K562 (cell line): ENCODE data around the gene C1orf105. TPM values are rescaled to one million over a fixed set of nuclear protein-coding genes. Genes with fewer than 3 reads are reported as not detected.

Experiments
- ATAC-seq: fragments of 200-7000 bp; cut with Tn5 transposase; 3 replicates; pipeline ENCODE4 v1.9.1; 2020; ENCODE audit warnings: moderate library complexity
- BruUV-seq: library from RNA; stranded (reverse); fragments of 400-500 nt; replicated peaks from 2 replicates; lab custom pipeline; 2021; lab: Mats Ljungman, UMichigan
- CTCF ChIA-PET: fragments of 300-600 bp; formaldehyde crosslinking; extraction: SDS; loops from one replicate; lab custom pipeline; 2021; ENCODE audit warnings: low intra/inter-chr PET ratio; lab: Yijun Ruan, JAX
- POLR2A ChIA-PET: fragments of 300-600, 350-650 bp; sonication (Branson Sonifier 250); formaldehyde crosslinking; extraction: SDS; loops from one replicate; lab custom pipeline; 2021; ENCODE audit warnings: antibody characterized with exemption, inconsistent platforms; lab: Yijun Ruan, JAX
- DNase-seq, 4 experiments: peaks; one replicate each; pipeline versions ENCODE4 v3.0.0 to v3.0.0-alpha.2; 2011 to 2018; ENCODE audit warnings: low spot score in 3 of 4, mixed read lengths in 3 of 4; ENCODE audit errors: extremely low read depth in 1 of 4
- FAIRE-seq: peaks from 2 replicates; lab custom pipeline; 2011; peaks lifted over from hg19 to GRCh38; lab: Jason Lieb, UNC
- H2AFZ ChIP-seq: 2 replicates; pipeline ENCODE4 v1.6.0; 2011; ENCODE audit warnings: low read depth, low read length, control low read depth, inconsistent platforms
- H3K27ac ChIP-seq: fragments of 200-600 bp; 3 replicates; pipeline ENCODE4 v1.8.0; 2011; ENCODE audit warnings: low read depth, mild to moderate bottlenecking, control low read depth, inconsistent platforms, low read length, moderate library complexity, mixed read lengths; ENCODE audit errors: extremely low read depth
- H3K27me3 ChIP-seq, 2 experiments: fragments of 300-600 bp in 1 of 2; 2 replicates in 1 of 2; 3 replicates in 1 of 2; pipeline versions ENCODE4 v1.6.0 to v1.8.0; 2011; ENCODE audit warnings: inconsistent platforms in 2 of 2, low read length in 2 of 2, mild to moderate bottlenecking in 1 of 2, mixed read lengths in 1 of 2, moderate library complexity in 1 of 2; ENCODE audit not compliant: control insufficient read depth in 2 of 2, insufficient read depth in 2 of 2
- H3K36me3 ChIP-seq: fragments of 300-600 bp; 3 replicates; pipeline ENCODE4 v1.8.0; 2011; ENCODE audit warnings: mild to moderate bottlenecking, low read length, inconsistent platforms; ENCODE audit not compliant: control insufficient read depth, insufficient read depth
- H3K4me1 ChIP-seq, 2 experiments: fragments of 200-600 bp in 1 of 2; replicated peaks in 1 of 2; 2 replicates in 1 of 2; 3 replicates in 1 of 2; pipeline versions ENCODE4 v1.5.1 to v1.8.0; 2011; ENCODE audit warnings: inconsistent platforms in 2 of 2, low read length in 2 of 2, mild to moderate bottlenecking in 1 of 2, mixed read lengths in 1 of 2, moderate library complexity in 1 of 2; ENCODE audit not compliant: control insufficient read depth in 2 of 2, insufficient read depth in 2 of 2
- H3K4me2 ChIP-seq: 2 replicates; pipeline ENCODE4 v1.6.1; 2011; ENCODE audit warnings: low read length, control low read depth, inconsistent platforms, mixed read lengths; ENCODE audit not compliant: insufficient read depth
- H3K4me3 ChIP-seq: fragments of 200-600 bp; sonication (generic), shearing (Covaris generic); 2 replicates; pipeline ENCODE4 v1.5.1; 2016; ENCODE audit warnings: control low read depth, inconsistent platforms
- H3K79me2 ChIP-seq: fragments of 200-600 bp; 3 replicates; pipeline ENCODE4 v1.8.0; 2011; ENCODE audit warnings: low read length, inconsistent platforms; ENCODE audit not compliant: control insufficient read depth, insufficient read depth
- H3K9ac ChIP-seq, 2 experiments: 2 replicates each; pipeline versions ENCODE4 v1.6.0 to v1.6.1; 2011; ENCODE audit warnings: low read depth in 2 of 2, low read length in 2 of 2, control low read depth in 1 of 2, inconsistent platforms in 1 of 2, mild to moderate bottlenecking in 1 of 2, mixed read lengths in 1 of 2; ENCODE audit not compliant: insufficient read depth in 1 of 2
- H3K9me1 ChIP-seq: one replicate; pipeline ENCODE4 v1.6.0; 2011; ENCODE audit warnings: inconsistent platforms, mild to moderate bottlenecking, low read length, moderate library complexity; ENCODE audit not compliant: control insufficient read depth, insufficient read depth
- H3K9me3 ChIP-seq: replicated peaks from 2 replicates; pipeline ENCODE4 v1.5.1; 2011; ENCODE audit warnings: low read depth, low read length, inconsistent platforms; ENCODE audit not compliant: control insufficient read depth, insufficient read depth
- H4K20me1 ChIP-seq: replicated peaks from 2 replicates; pipeline ENCODE4 v1.6.1; 2011; ENCODE audit warnings: low read length, inconsistent platforms, mixed read lengths; ENCODE audit not compliant: control insufficient read depth, insufficient read depth
- MGA ChIP-seq: fragments of 450-650 bp; IDR thresholded peaks from 2 replicates; pipeline ENCODE4 v1.6.1; 2016; ENCODE audit warnings: mild to moderate bottlenecking, moderate library complexity
- WGBS: fragments of 100-300 bp; shearing (Covaris generic); methylation state at CpG from one replicate; pipeline ENCODE4 v1.1.6; 2016; ENCODE audit warnings: low coverage, mixed read lengths; ENCODE audit not compliant: insufficient coverage; ENCODE audit errors: missing lambda C conversion rate; 5-methylcytosine and 5-hydroxymethylcytosine counted together
- in situ Hi-C: fragments of 300-500 bp; cut with MboI; formaldehyde crosslinking; loops from 4 replicates; pipeline ENCODE4 v1.15.0; 2018; ENCODE audit warnings: inconsistent platforms, mixed read lengths
- intact Hi-C: fragments of 100-400 bp; cut with micrococcal nuclease; formaldehyde crosslinking; loops from 2 replicates; pipeline ENCODE4 v1.14.2; 2022
- polyA plus RNA-seq, 8 experiments: library from polyadenylated mRNA; depleted of rRNA in 4 of 8; stranded (reverse) in 5 of 8; unstranded in 3 of 8; fragments of >200 nt; fragmentation: Nextera tagmentation in 2 of 8; fragmentation: Illumina TruSeq in 1 of 8; extraction: Ambion mirVana in 2 of 8; extraction: Trizol in 1 of 8; gene quantifications; 2 replicates each; pipeline versions ENCODE4 v1.2.1 to v1.2.3, GENCODE V29; 2011 to 2014; ENCODE audit warnings: inconsistent platforms in 1 of 8, missing spikeins in 1 of 8
- total RNA-seq, 7 experiments: library from RNA; depleted of rRNA in 6 of 7; stranded (reverse); fragments of >200 nt in 6 of 7; fragmentation: Illumina TruSeq in 2 of 7; extraction: Trizol in 2 of 7; gene quantifications; 2 replicates each; pipeline versions ENCODE4 v1.2.1 to v1.2.3, GENCODE V29; 2011 to 2021; ENCODE audit warnings: low replicate concordance in 1 of 7
- TF ChIP-seq, protein P1 (sequence below): fragments of 450-650 bp; formaldehyde crosslinking; IDR thresholded peaks from 2 replicates; pipeline ENCODE4 v1.4.0; 2020; ENCODE audit warnings: mild to moderate bottlenecking, moderate library complexity

Gene C1orf105
- total and polyA plus RNA-seq, 9 of the 15 experiments (the other 6 are each of a cell fraction or from before 2014, with no cell fraction given) = 0.08 TPM; not detected in 8

GRCh38 chr1:172390683-172391551 lies 29.6 kb upstream of the C1orf105 start:
- DNase-seq (no peak), FAIRE-seq (no peak), ATAC-seq (peak; percentile 34; the same call in 1 of the 3 replicates)
- Histone ChIP-seq H3K27me3 (peaks cover 5 to 23% of the 10 kb centered on the region in 2 experiments; a peak in 3 of 5 replicates), H3K36me3 (no peaks in the 10 kb centered on the region), H2AFZ (no peak overlapping the region), H3K4me3 (no peak overlapping the region), H4K20me1 (no peaks in the 10 kb centered on the region), H3K9me1 (no peaks in the 10 kb centered on the region), H3K4me2 (0 out of 2 replicates have a peak overlapping the region, but pooled peaks have one; percentile 5), H3K4me1 (no peaks in the 10 kb centered on the region), H3K79me2 (no peaks in the 10 kb centered on the region), H3K27ac (no peak overlapping the region), H3K9me3 (no peaks in the 10 kb centered on the region), H3K9ac (no peak overlapping the region)
- ChIA-PET POLR2A (interaction anchor here (0.7 to 1.2 kb wide), 2 partner anchors 8 to 210 kb away, joined by 3 read pairs; no protein-coding TSS in a partner anchor), CTCF (interaction anchor here (0.6 kb wide), 1 partner anchor 18 kb away, joined by 3 read pairs; no protein-coding TSS in a partner anchor)
- in situ Hi-C loops (loop anchor here (10.0 kb wide), 1 partner anchor 586 kb away; no protein-coding TSS in a partner anchor), intact Hi-C loops (loop anchor here (10.0 kb wide), 1 partner anchor 736 kb away; the partner anchor contains the start of gene MYOC)
- WGBS = 4% methylated on average over 9 of the region's 9 CpGs
- TF ChIP-seq, protein P1, sequence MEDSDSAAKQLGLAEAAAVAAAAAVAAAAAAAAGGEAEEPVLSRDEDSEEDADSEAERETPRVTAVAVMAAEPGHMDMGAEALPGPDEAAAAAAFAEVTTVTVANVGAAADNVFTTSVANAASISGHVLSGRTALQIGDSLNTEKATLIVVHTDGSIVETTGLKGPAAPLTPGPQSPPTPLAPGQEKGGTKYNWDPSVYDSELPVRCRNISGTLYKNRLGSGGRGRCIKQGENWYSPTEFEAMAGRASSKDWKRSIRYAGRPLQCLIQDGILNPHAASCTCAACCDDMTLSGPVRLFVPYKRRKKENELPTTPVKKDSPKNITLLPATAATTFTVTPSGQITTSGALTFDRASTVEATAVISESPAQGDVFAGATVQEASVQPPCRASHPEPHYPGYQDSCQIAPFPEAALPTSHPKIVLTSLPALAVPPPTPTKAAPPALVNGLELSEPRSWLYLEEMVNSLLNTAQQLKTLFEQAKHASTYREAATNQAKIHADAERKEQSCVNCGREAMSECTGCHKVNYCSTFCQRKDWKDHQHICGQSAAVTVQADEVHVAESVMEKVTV = no peak
- 0 out of 2 replicates have a peak, but pooled peaks have one; percentile 12 for TF ChIP-seq MGA
- BruUV-seq = no TSS peak
